ENCODE measurements around the gene LSM14B. TPM values are rescaled to one million over a fixed set of nuclear protein-coding genes. Genes with fewer than 3 reads are reported as not detected.
A peak's percentile ranks its signal among the peaks of the same experiment; 100 is the strongest.
"Not testable (repeated sequence)": the region's sequence is repeated elsewhere in the genome, so short reads cannot be mapped to it uniquely, and the experiment has no call there.

LSM14B gene
- total RNA-seq, 1 donor from 2014 or later, result 23.3 TPM

- H3K36me3 ChIP-seq (ENCODE audit: control insufficient read depth, insufficient read depth, low read length), result peaks cover 1% of the 10 kb centered on the region
- TF ChIP-seq CTCF (IDR thresholded peaks at IDR 0.05; ENCODE audit: insufficient read depth, low read length, poor library complexity, severe bottlenecking), result no peak
- no peak for DNase-seq (ENCODE audit: low read depth)
- peak overlapping the region; percentile 64 for H3K4me3 ChIP-seq (ENCODE audit: low read depth, low read length)
- H3K27me3 ChIP-seq (ENCODE audit: control insufficient read depth, insufficient read depth, low read length), result no peaks in the 10 kb centered on the region
Observed at GRCh38 chr20:62143957-62144825, 21.9 kb downstream of the LSM14B start.

GRCh38 chr20:62145688-62146018 lies 23.4 kb downstream of the LSM14B start:
- no peak overlapping the region for H3K4me3 ChIP-seq (ENCODE audit: low read depth, low read length)
- no peak for DNase-seq (ENCODE audit: low read depth)
- H3K36me3 ChIP-seq (ENCODE audit: control insufficient read depth, insufficient read depth, low read length), result peaks cover 1% of the 10 kb centered on the region
- no peaks in the 10 kb centered on the region for H3K27me3 ChIP-seq (ENCODE audit: control insufficient read depth, insufficient read depth, low read length)
- no peak for TF ChIP-seq CTCF (IDR thresholded peaks at IDR 0.05; ENCODE audit: insufficient read depth, low read length, poor library complexity, severe bottlenecking)

GRCh38 chr20:62146019-62146755 lies 23.9 kb downstream of the LSM14B start:
- Histone ChIP-seq H3K36me3 (ENCODE audit: control insufficient read depth, insufficient read depth, low read length) (peaks cover 1% of the 10 kb centered on the region), H3K27me3 (ENCODE audit: control insufficient read depth, insufficient read depth, low read length) (no peaks in the 10 kb centered on the region), H3K4me3 (ENCODE audit: low read depth, low read length) (no peak overlapping the region)
- TF ChIP-seq CTCF (IDR thresholded peaks at IDR 0.05; ENCODE audit: insufficient read depth, low read length, poor library complexity, severe bottlenecking), result no peak
- no peak for DNase-seq (ENCODE audit: low read depth)

GRCh38 chr20:62147125-62147524 lies 24.9 kb downstream of the LSM14B start:
- H3K27me3 ChIP-seq (ENCODE audit: control insufficient read depth, insufficient read depth, low read length), result no peaks in the 10 kb centered on the region
- peaks cover 1% of the 10 kb centered on the region for H3K36me3 ChIP-seq (ENCODE audit: control insufficient read depth, insufficient read depth, low read length)
- no peak for DNase-seq (ENCODE audit: low read depth)
- TF ChIP-seq CTCF (IDR thresholded peaks at IDR 0.05; ENCODE audit: insufficient read depth, low read length, poor library complexity, severe bottlenecking), result no peak
- no peak overlapping the region for H3K4me3 ChIP-seq (ENCODE audit: low read depth, low read length)

GRCh38 chr20:62147528-62147927 lies 25.3 kb downstream of the LSM14B start:
- no peak for DNase-seq (ENCODE audit: low read depth)
- no peaks in the 10 kb centered on the region for H3K27me3 ChIP-seq (ENCODE audit: control insufficient read depth, insufficient read depth, low read length)

GRCh38 chr20:62148383-62148782 lies 26.1 kb downstream of the LSM14B start:
- DNase-seq (ENCODE audit: low read depth), result not testable (repeated sequence)

More at GRCh38 chr20:62147528-62147927, 25.3 kb downstream of the LSM14B start:
- no peak for TF ChIP-seq CTCF (IDR thresholded peaks at IDR 0.05; ENCODE audit: insufficient read depth, low read length, poor library complexity, severe bottlenecking)
- Histone ChIP-seq H3K4me3 (ENCODE audit: low read depth, low read length) (no peak overlapping the region), H3K36me3 (ENCODE audit: control insufficient read depth, insufficient read depth, low read length) (peaks cover 1% of the 10 kb centered on the region)

More at GRCh38 chr20:62148383-62148782, 26.1 kb downstream of the LSM14B start:
- not testable (repeated sequence) for H3K4me3 ChIP-seq (ENCODE audit: low read depth, low read length); H3K36me3 ChIP-seq (ENCODE audit: control insufficient read depth, insufficient read depth, low read length); H3K27me3 ChIP-seq (ENCODE audit: control insufficient read depth, insufficient read depth, low read length)
